ENCODE results near the gene MORN1.

Gene MORN1

GRCh38 chr1:2431103-2431502, 39.7 kb upstream of the MORN1 start:
- TF ChIP-seq CTCF (conservative IDR thresholded peaks at IDR 0.05; ENCODE audit: control insufficient read depth, insufficient read depth, low read depth, low read length), result no peak
- H3K4me3 ChIP-seq (ENCODE audit: control insufficient read depth, low read depth, low read length), result no peak overlapping the region
- DNase-seq (ENCODE audit: low read depth), result no peak

- H3K4me3 ChIP-seq (ENCODE audit: control insufficient read depth, low read depth, low read length), result no peak overlapping the region
- no peak for TF ChIP-seq CTCF (conservative IDR thresholded peaks at IDR 0.05; ENCODE audit: control insufficient read depth, insufficient read depth, low read depth, low read length)
- DNase-seq (ENCODE audit: low read depth), result no peak
These were observed 39.2 kb upstream of the MORN1 start for GRCh38 chr1:2430592-2430973.

GRCh38 chr1:2429780-2430591, 38.6 kb upstream of the MORN1 start:
- H3K4me3 ChIP-seq (ENCODE audit: control insufficient read depth, low read depth, low read length), result no peak overlapping the region
- no peak for DNase-seq (ENCODE audit: low read depth)
- peak; percentile 53 for TF ChIP-seq CTCF (conservative IDR thresholded peaks at IDR 0.05; ENCODE audit: control insufficient read depth, insufficient read depth, low read depth, low read length)

DNA sequence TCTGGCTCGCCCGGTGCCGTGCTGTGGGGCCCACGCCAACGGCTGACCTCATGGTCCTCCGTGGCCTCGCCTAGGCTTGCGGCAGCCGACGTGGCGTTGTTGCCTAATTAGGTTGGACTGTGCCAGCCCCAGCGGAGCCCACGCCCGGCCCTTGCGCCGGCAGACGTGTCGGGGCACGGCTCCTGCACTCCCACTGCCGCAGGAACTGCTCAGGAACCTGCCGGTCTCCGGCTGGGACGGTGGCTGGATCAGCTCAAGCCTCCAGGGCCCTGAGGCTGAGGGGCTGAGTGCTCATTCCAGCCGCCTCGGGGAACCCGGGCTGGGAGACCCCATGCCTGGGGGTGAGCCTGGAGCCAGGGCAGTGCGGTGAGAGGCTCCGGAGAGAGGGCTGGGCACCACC, 37.1 kb upstream of the MORN1 start:
- TF ChIP-seq CTCF (conservative IDR thresholded peaks at IDR 0.05; ENCODE audit: control insufficient read depth, insufficient read depth, low read depth, low read length), result no peak
- no peak for DNase-seq (ENCODE audit: low read depth)
- no peak overlapping the region for H3K4me3 ChIP-seq (ENCODE audit: control insufficient read depth, low read depth, low read length)

DNA sequence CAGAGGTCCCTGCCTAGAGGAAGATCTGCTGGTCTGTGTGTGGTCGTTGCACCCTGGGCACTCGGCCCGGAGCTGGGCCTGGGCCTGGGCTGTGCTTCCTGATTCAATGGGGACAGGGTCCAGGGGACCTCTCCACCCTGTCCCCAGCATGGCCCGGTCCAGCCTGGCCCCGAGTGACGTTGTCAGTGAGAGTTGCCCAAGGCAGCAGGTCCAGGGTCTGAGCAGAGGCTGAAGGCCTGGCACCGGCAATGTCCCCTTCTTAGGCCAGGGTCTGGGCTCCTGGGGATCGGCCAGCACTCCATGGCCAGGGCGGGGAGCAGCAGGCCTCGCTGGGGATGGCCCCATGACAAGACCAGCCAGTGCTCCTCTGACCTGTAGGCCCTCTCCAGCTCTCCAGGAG, 36.6 kb upstream of the MORN1 start:
- H3K4me3 ChIP-seq (ENCODE audit: control insufficient read depth, low read depth, low read length), result no peak overlapping the region
- TF ChIP-seq CTCF (conservative IDR thresholded peaks at IDR 0.05; ENCODE audit: control insufficient read depth, insufficient read depth, low read depth, low read length), result no peak
- DNase-seq (ENCODE audit: low read depth), result no peak

- no peak for DNase-seq (ENCODE audit: low read depth)
- H3K4me3 ChIP-seq (ENCODE audit: control insufficient read depth, low read depth, low read length), result no peak overlapping the region
- no peak for TF ChIP-seq CTCF (conservative IDR thresholded peaks at IDR 0.05; ENCODE audit: control insufficient read depth, insufficient read depth, low read depth, low read length)
These were observed 35.7 kb upstream of the MORN1 start for GRCh38 chr1:2427051-2427450.
